Dendritic cell treated with granulocyte-macrophage colony-stimulating factor and Interleukin-4, amounts not matched to agents 40 ng/mL and 50 ng/mL, for 4 days (primary cell): ENCODE measurements around the gene NR5A1.

Experiments used
- H3K27ac Mint-ChIP-seq: one replicate; pipeline ENCODE4 v1.8.0; 2022; ENCODE audit warnings: mild to moderate bottlenecking, mixed read lengths
- H3K27me3 Mint-ChIP-seq: one replicate; pipeline ENCODE4 v1.8.0; 2022; ENCODE audit warnings: mild to moderate bottlenecking, mixed read lengths
- H3K36me3 Mint-ChIP-seq: one replicate; pipeline ENCODE4 v1.8.0; 2022; ENCODE audit warnings: low read depth, mixed read lengths
- H3K4me1 Mint-ChIP-seq: one replicate; pipeline ENCODE4 v1.8.0; 2022; ENCODE audit warnings: low read depth, mixed read lengths
- H3K4me3 Mint-ChIP-seq: one replicate; pipeline ENCODE4 v1.8.0; 2022; ENCODE audit warnings: mild to moderate bottlenecking, moderate library complexity, mixed read lengths
- H3K9me3 Mint-ChIP-seq: one replicate; pipeline ENCODE4 v1.8.0; 2022; ENCODE audit warnings: mixed read lengths
- intact Hi-C: fragments of 100-400 bp; cut with micrococcal nuclease; formaldehyde crosslinking; loops from one replicate; pipeline ENCODE4 v1.15.0; 2022

NR5A1 gene

GRCh38 chr9:124506931-124507879 lies at the start of gene NR5A1:
Gene NR5A1 (minus strand): TSS chr9:124507399. CDS start chr9:124503395, 4,004 bp downstream.
- H3K4me1 Mint-ChIP-seq: peaks cover 15% of the 10 kb centered on the region
- no peak within 1 kb of the TSS for H3K4me3 Mint-ChIP-seq
- H3K27me3 Mint-ChIP-seq: peaks cover 51% of the 10 kb centered on the region
- H3K9me3 Mint-ChIP-seq: no peaks in the 10 kb centered on the region
- H3K27ac Mint-ChIP-seq: no peak within 1 kb of the TSS
- intact Hi-C loops: no loop called here
- no peaks in the 10 kb centered on the region for H3K36me3 Mint-ChIP-seq

- no peak overlapping the region for H3K4me3 Mint-ChIP-seq
- intact Hi-C loops: no loop called here
- H3K36me3 Mint-ChIP-seq: peaks cover under 1% of the 10 kb centered on the region
- no peak overlapping the region for H3K27ac Mint-ChIP-seq
- H3K27me3 Mint-ChIP-seq: no peaks in the 10 kb centered on the region
- H3K9me3 Mint-ChIP-seq: no peaks in the 10 kb centered on the region
- H3K4me1 Mint-ChIP-seq: peaks cover 6% of the 10 kb centered on the region
Measured at GRCh38 chr9:124555043-124555442, 47.8 kb upstream of the NR5A1 start.

GRCh38 chr9:124553738-124554137 lies 46.5 kb upstream of the NR5A1 start:
- intact Hi-C loops: no loop called here
- Mint-ChIP-seq H3K9me3 (no peaks in the 10 kb centered on the region), H3K4me3 (no peak overlapping the region), H3K27me3 (no peaks in the 10 kb centered on the region), H3K27ac (no peak overlapping the region), H3K4me1 (peaks cover 13% of the 10 kb centered on the region), H3K36me3 (peaks cover 4% of the 10 kb centered on the region)

- no peak overlapping the region for H3K27ac Mint-ChIP-seq
- no peaks in the 10 kb centered on the region for H3K9me3 Mint-ChIP-seq
Measured at GRCh38 chr9:124552273-124552605, 45.0 kb upstream of the NR5A1 start.

GRCh38 chr9:124551472-124552272 lies 44.5 kb upstream of the NR5A1 start:
- no peaks in the 10 kb centered on the region for H3K27me3 Mint-ChIP-seq
- intact Hi-C loops: no loop called here
- H3K4me3 Mint-ChIP-seq: no peak overlapping the region
- H3K4me1 Mint-ChIP-seq: peaks cover 15% of the 10 kb centered on the region
- H3K27ac Mint-ChIP-seq: no peak overlapping the region
- peaks cover 4% of the 10 kb centered on the region for H3K36me3 Mint-ChIP-seq
- H3K9me3 Mint-ChIP-seq: no peaks in the 10 kb centered on the region

More at GRCh38 chr9:124552273-124552605, 45.0 kb upstream of the NR5A1 start:
- Mint-ChIP-seq H3K4me1 (peaks cover 15% of the 10 kb centered on the region), H3K4me3 (no peak overlapping the region), H3K36me3 (peaks cover 4% of the 10 kb centered on the region), H3K27me3 (no peaks in the 10 kb centered on the region)
- intact Hi-C loops: no loop called here

GRCh38 chr9:124550072-124550471 lies 42.9 kb upstream of the NR5A1 start:
- intact Hi-C loops: no loop called here
- Mint-ChIP-seq H3K27ac (no peak overlapping the region), H3K36me3 (peaks cover 4% of the 10 kb centered on the region), H3K27me3 (no peaks in the 10 kb centered on the region), H3K4me1 (peaks cover 11% of the 10 kb centered on the region), H3K4me3 (no peak overlapping the region), H3K9me3 (no peaks in the 10 kb centered on the region)

GRCh38 chr9:124549016-124549415 lies 41.8 kb upstream of the NR5A1 start:
- intact Hi-C loops: no loop called here
- Mint-ChIP-seq H3K4me3 (no peak overlapping the region), H3K27ac (no peak overlapping the region), H3K36me3 (peaks cover 4% of the 10 kb centered on the region), H3K9me3 (no peaks in the 10 kb centered on the region), H3K4me1 (peaks cover 9% of the 10 kb centered on the region), H3K27me3 (no peaks in the 10 kb centered on the region)

- Mint-ChIP-seq H3K27ac (no peak overlapping the region), H3K4me1 (peaks cover 9% of the 10 kb centered on the region), H3K9me3 (no peaks in the 10 kb centered on the region), H3K4me3 (no peak overlapping the region), H3K36me3 (peaks cover 11% of the 10 kb centered on the region), H3K27me3 (no peaks in the 10 kb centered on the region)
- intact Hi-C loops: no loop called here
Measured at GRCh38 chr9:124544535-124544934, 37.3 kb upstream of the NR5A1 start.

GRCh38 chr9:124541824-124542223 lies 34.6 kb upstream of the NR5A1 start:
- Mint-ChIP-seq H3K4me1 (no peaks in the 10 kb centered on the region), H3K9me3 (no peaks in the 10 kb centered on the region)
- intact Hi-C loops: no loop called here

GRCh38 chr9:124537926-124538325 lies 30.7 kb upstream of the NR5A1 start:
- no peak overlapping the region for H3K27ac Mint-ChIP-seq
- no peak overlapping the region for H3K4me3 Mint-ChIP-seq
- intact Hi-C loops: loop anchor here (10.0 kb wide), 1 partner anchor 413 kb away; no protein-coding TSS in a partner anchor

More at GRCh38 chr9:124541824-124542223, 34.6 kb upstream of the NR5A1 start:
- no peak overlapping the region for H3K4me3 Mint-ChIP-seq
- H3K36me3 Mint-ChIP-seq: peaks cover 24% of the 10 kb centered on the region
- no peaks in the 10 kb centered on the region for H3K27me3 Mint-ChIP-seq
- H3K27ac Mint-ChIP-seq: no peak overlapping the region

GRCh38 chr9:124535846-124536245 lies 28.6 kb upstream of the NR5A1 start:
- Mint-ChIP-seq H3K27ac (no peak overlapping the region), H3K9me3 (no peaks in the 10 kb centered on the region), H3K4me1 (no peaks in the 10 kb centered on the region), H3K27me3 (no peaks in the 10 kb centered on the region), H3K4me3 (no peak overlapping the region), H3K36me3 (peaks cover 51% of the 10 kb centered on the region)
- intact Hi-C loops: loop anchor here (1.0 to 10.0 kb wide), 2 partner anchors 117 to 411 kb away; no protein-coding TSS in a partner anchor

More at GRCh38 chr9:124537926-124538325, 30.7 kb upstream of the NR5A1 start:
- no peaks in the 10 kb centered on the region for H3K4me1 Mint-ChIP-seq
- no peaks in the 10 kb centered on the region for H3K27me3 Mint-ChIP-seq
- H3K9me3 Mint-ChIP-seq: no peaks in the 10 kb centered on the region
- H3K36me3 Mint-ChIP-seq: peaks cover 38% of the 10 kb centered on the region

- no peak overlapping the region for H3K4me3 Mint-ChIP-seq
- no peaks in the 10 kb centered on the region for H3K27me3 Mint-ChIP-seq
- no peak overlapping the region for H3K27ac Mint-ChIP-seq
- intact Hi-C loops: loop anchor here (10.0 kb wide), 1 partner anchor 408 kb away; no protein-coding TSS in a partner anchor
- no peaks in the 10 kb centered on the region for H3K9me3 Mint-ChIP-seq
- H3K4me1 Mint-ChIP-seq: no peaks in the 10 kb centered on the region
- H3K36me3 Mint-ChIP-seq: peaks cover 32% of the 10 kb centered on the region
Measured at GRCh38 chr9:124532897-124533296, 25.7 kb upstream of the NR5A1 start.

GRCh38 chr9:124531115-124531514 lies 23.9 kb upstream of the NR5A1 start:
- Mint-ChIP-seq H3K4me3 (no peak overlapping the region), H3K36me3 (peaks cover 32% of the 10 kb centered on the region), H3K4me1 (no peaks in the 10 kb centered on the region), H3K27ac (no peak overlapping the region), H3K27me3 (no peaks in the 10 kb centered on the region), H3K9me3 (no peaks in the 10 kb centered on the region)
- intact Hi-C loops: loop anchor here (10.0 kb wide), 1 partner anchor 406 kb away; no protein-coding TSS in a partner anchor

- H3K4me3 Mint-ChIP-seq: no peak overlapping the region
- no peaks in the 10 kb centered on the region for H3K27me3 Mint-ChIP-seq
- intact Hi-C loops: loop anchor here (10.0 kb wide), 1 partner anchor 405 kb away; no protein-coding TSS in a partner anchor
- H3K4me1 Mint-ChIP-seq: no peaks in the 10 kb centered on the region
- H3K36me3 Mint-ChIP-seq: peaks cover 34% of the 10 kb centered on the region
- no peaks in the 10 kb centered on the region for H3K9me3 Mint-ChIP-seq
- H3K27ac Mint-ChIP-seq: no peak overlapping the region
Measured at GRCh38 chr9:124530246-124530645, 23.0 kb upstream of the NR5A1 start.
